Upper lobe of left lung (tissue), 4 donors: ENCODE data around the gene CCDC40.

Experiments
- EP300 ChIP-seq, 4 donors: sonication (generic); formaldehyde crosslinking; IDR thresholded peaks; one replicate each; pipeline ENCODE4 v1.5.1; 2017; ENCODE audit warnings: antibody characterized with exemption in 4 of 4, control low read depth in 2 of 4
- POLR2A ChIP-seq, 4 donors: fragments of 450-650 bp; IDR thresholded peaks; one replicate each; pipeline ENCODE4 v1.5.1; 2016 to 2017; ENCODE audit warnings: antibody characterized with exemption in 4 of 4, mild to moderate bottlenecking in 2 of 4
- POLR2AphosphoS5 ChIP-seq, 2 donors: sonication (generic); formaldehyde crosslinking; IDR thresholded peaks; one replicate each; pipeline ENCODE4 v1.5.1; 2017; ENCODE audit warnings: antibody characterized with exemption in 2 of 2
- TF ChIP-seq, protein P1 (sequence below), 6 experiments: fragments of 450-650 bp in 4 of 6; fragments of 200-600 bp in 2 of 6; sonication (generic) in 2 of 6; IDR thresholded peaks; one replicate each; pipeline ENCODE4 v1.5.1; 2016 to 2019; ENCODE audit warnings: antibody characterized with exemption in 6 of 6

DNA sequence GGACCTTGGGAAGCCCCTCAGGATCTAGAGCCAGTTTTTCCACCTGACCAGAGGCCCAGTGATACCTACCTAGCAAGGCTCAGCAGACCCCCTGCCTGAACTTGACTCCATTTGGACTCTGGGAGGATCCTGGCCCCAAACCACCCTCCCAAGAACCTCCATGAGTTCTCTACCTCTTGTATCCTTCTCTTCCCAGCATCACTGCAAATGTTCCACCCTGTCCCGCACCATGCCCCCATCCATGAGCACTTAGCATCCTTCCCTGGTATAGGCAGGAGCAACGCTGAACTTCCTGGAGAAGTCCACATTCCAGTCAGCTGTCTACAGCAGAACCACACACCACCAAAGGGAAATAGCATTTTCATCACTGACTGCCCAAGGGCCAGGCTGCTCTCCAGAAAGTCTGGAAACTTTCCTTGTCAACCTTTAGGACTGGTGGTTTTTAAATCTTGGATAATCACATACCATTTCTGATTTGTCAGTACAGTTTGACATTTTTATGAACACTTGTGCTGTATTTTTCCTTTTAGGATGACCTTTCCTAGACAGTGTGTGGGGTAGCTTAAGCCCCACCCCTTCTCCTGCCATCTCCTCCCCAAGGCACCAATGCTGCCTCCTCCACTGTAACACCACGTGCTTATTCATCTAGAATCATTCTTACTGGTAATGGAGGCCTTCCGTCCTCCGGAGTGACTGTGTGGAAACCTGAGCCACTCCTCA is 96.6 kb downstream of the CCDC40 start:
- no peak for TF ChIP-seq POLR2AphosphoS5 (IDR thresholded peaks at IDR 0.05)
- TF ChIP-seq POLR2A (IDR thresholded peaks at IDR 0.05), result no peak
- TF ChIP-seq, protein P1, sequence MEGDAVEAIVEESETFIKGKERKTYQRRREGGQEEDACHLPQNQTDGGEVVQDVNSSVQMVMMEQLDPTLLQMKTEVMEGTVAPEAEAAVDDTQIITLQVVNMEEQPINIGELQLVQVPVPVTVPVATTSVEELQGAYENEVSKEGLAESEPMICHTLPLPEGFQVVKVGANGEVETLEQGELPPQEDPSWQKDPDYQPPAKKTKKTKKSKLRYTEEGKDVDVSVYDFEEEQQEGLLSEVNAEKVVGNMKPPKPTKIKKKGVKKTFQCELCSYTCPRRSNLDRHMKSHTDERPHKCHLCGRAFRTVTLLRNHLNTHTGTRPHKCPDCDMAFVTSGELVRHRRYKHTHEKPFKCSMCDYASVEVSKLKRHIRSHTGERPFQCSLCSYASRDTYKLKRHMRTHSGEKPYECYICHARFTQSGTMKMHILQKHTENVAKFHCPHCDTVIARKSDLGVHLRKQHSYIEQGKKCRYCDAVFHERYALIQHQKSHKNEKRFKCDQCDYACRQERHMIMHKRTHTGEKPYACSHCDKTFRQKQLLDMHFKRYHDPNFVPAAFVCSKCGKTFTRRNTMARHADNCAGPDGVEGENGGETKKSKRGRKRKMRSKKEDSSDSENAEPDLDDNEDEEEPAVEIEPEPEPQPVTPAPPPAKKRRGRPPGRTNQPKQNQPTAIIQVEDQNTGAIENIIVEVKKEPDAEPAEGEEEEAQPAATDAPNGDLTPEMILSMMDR (IDR thresholded peaks at IDR 0.05), result no peak
- no peak for TF ChIP-seq EP300 (IDR thresholded peaks at IDR 0.05)
